Measurements from ENCODE around the gene TBX10.

Gene TBX10

GRCh38 chr11:67670316-67671210, 31.0 kb upstream of the TBX10 start:
- Histone ChIP-seq H3K9me3 (no peaks in the 10 kb centered on the region), H3K27me3 (no peaks in the 10 kb centered on the region), H3K4me1 (ENCODE audit: control insufficient read depth in 1 of 2, insufficient read depth in 1 of 2, low read depth in 1 of 2, low read length in 1 of 2) (no peaks in the 10 kb centered on the region), H3K27ac (no peak overlapping the region), H3K4me3 (ENCODE audit: low read depth in 1 of 2, low read length in 1 of 2) (no peak overlapping the region), H3K36me3 (no peaks in the 10 kb centered on the region)
- no peak for TF ChIP-seq CTCF (IDR thresholded peaks at IDR 0.05)

- TF ChIP-seq CTCF (IDR thresholded peaks at IDR 0.05): no peak
- no peak overlapping the region for H3K4me3 ChIP-seq (ENCODE audit: low read depth in 1 of 2, low read length in 1 of 2)
- no peaks in the 10 kb centered on the region for H3K27me3 ChIP-seq
- no peaks in the 10 kb centered on the region for H3K9me3 ChIP-seq
- no peaks in the 10 kb centered on the region for H3K4me1 ChIP-seq (ENCODE audit: control insufficient read depth in 1 of 2, insufficient read depth in 1 of 2, low read depth in 1 of 2, low read length in 1 of 2)
- no peaks in the 10 kb centered on the region for H3K36me3 ChIP-seq
- no peak overlapping the region for H3K27ac ChIP-seq
Observed at GRCh38 chr11:67668192-67668551, 28.6 kb upstream of the TBX10 start.

GRCh38 chr11:67667490-67668191, 28.1 kb upstream of the TBX10 start:
- no peak for TF ChIP-seq CTCF (IDR thresholded peaks at IDR 0.05)
- H3K4me3 ChIP-seq (ENCODE audit: low read depth in 1 of 2, low read length in 1 of 2): no peak overlapping the region
- H3K9me3 ChIP-seq: no peaks in the 10 kb centered on the region
- no peak overlapping the region for H3K27ac ChIP-seq
- no peaks in the 10 kb centered on the region for H3K36me3 ChIP-seq
- H3K4me1 ChIP-seq (ENCODE audit: control insufficient read depth in 1 of 2, insufficient read depth in 1 of 2, low read depth in 1 of 2, low read length in 1 of 2): no peaks in the 10 kb centered on the region
- H3K27me3 ChIP-seq: no peaks in the 10 kb centered on the region

- Histone ChIP-seq H3K4me1 (ENCODE audit: control insufficient read depth in 1 of 2, insufficient read depth in 1 of 2, low read depth in 1 of 2, low read length in 1 of 2) (no peaks in the 10 kb centered on the region), H3K27me3 (no peaks in the 10 kb centered on the region), H3K27ac (no peak overlapping the region), H3K9me3 (no peaks in the 10 kb centered on the region), H3K36me3 (no peaks in the 10 kb centered on the region), H3K4me3 (ENCODE audit: low read depth in 1 of 2, low read length in 1 of 2) (no peak overlapping the region)
- no peak for TF ChIP-seq CTCF (IDR thresholded peaks at IDR 0.05)
Observed at GRCh38 chr11:67666676-67667489, 27.3 kb upstream of the TBX10 start.

- H3K27me3 ChIP-seq: no peaks in the 10 kb centered on the region
- H3K4me3 ChIP-seq (ENCODE audit: low read depth in 1 of 2, low read length in 1 of 2): no peak overlapping the region
- no peaks in the 10 kb centered on the region for H3K9me3 ChIP-seq
- H3K36me3 ChIP-seq: no peaks in the 10 kb centered on the region
- no peak for TF ChIP-seq CTCF (IDR thresholded peaks at IDR 0.05)
- H3K27ac ChIP-seq: no peak overlapping the region
- H3K4me1 ChIP-seq (ENCODE audit: control insufficient read depth in 1 of 2, insufficient read depth in 1 of 2, low read depth in 1 of 2, low read length in 1 of 2): no peaks in the 10 kb centered on the region
Observed at GRCh38 chr11:67666303-67666645, 26.7 kb upstream of the TBX10 start.

All from neutrophil (primary cell).